ENCODE results near the gene GADL1. TPM values are rescaled to one million over a fixed set of nuclear protein-coding genes. Genes with fewer than 3 reads are reported as not detected.

The GADL1 gene
- total RNA-seq, 1 donor from 2014 or later, result not detected

DNA sequence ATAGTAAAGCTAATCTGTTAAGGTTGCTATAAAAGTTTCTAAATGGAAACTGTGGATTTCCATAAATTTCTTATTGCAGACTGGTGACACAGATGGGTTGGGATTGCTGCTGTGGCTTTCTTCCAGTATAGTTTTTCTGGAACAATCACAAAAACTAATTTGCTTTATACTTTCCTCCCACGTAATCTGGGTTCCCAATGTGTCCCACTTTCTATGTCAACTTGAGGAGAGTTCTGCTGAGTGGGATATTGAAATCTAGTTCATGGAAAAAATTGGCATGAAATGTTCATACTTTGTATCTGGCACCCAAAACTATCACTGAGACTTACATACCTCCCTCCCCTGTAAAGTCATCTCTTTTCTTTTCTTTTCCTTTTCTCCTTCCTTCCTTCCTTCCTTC is 161.3 kb downstream of the GADL1 start:
- Histone ChIP-seq H3K27me3 (no peaks in the 10 kb centered on the region), H3K9me3 (no peaks in the 10 kb centered on the region), H3K27ac (no peak overlapping the region), H3K4me1 (peaks cover 0 to 3% of the 10 kb centered on the region in 2 donors), H3K4me3 (no peak overlapping the region), H3K36me3 (no peaks in the 10 kb centered on the region)
- no peak for DNase-seq (ENCODE audit: low spot score in 2 of 2)
- TF ChIP-seq, protein P1, sequence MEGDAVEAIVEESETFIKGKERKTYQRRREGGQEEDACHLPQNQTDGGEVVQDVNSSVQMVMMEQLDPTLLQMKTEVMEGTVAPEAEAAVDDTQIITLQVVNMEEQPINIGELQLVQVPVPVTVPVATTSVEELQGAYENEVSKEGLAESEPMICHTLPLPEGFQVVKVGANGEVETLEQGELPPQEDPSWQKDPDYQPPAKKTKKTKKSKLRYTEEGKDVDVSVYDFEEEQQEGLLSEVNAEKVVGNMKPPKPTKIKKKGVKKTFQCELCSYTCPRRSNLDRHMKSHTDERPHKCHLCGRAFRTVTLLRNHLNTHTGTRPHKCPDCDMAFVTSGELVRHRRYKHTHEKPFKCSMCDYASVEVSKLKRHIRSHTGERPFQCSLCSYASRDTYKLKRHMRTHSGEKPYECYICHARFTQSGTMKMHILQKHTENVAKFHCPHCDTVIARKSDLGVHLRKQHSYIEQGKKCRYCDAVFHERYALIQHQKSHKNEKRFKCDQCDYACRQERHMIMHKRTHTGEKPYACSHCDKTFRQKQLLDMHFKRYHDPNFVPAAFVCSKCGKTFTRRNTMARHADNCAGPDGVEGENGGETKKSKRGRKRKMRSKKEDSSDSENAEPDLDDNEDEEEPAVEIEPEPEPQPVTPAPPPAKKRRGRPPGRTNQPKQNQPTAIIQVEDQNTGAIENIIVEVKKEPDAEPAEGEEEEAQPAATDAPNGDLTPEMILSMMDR (IDR thresholded peaks at IDR 0.05), result no peak
- intact Hi-C loops (cut with DNase I), result no loop called here

DNA sequence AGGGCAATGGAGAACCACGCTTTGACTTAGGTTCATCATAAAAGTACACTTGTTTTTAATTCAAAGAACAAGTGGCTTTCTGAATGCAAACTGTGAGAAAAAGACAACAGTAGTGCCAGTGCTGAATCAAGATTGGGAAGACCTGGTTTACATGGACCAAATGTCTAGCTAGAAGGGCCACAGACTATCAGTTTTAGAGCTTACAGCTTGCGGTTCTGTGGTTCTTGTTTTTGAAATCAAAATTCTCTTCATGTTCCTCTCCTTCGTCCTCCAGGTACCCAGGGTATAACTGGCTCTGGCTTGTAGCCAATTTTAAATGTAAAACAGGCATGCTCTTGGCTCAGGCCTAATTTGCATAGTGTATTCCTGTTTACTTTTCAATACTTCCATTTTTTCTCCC is 163.5 kb downstream of the GADL1 start:
- Histone ChIP-seq H3K27ac (no peak overlapping the region), H3K9me3 (no peaks in the 10 kb centered on the region), H3K27me3 (no peaks in the 10 kb centered on the region), H3K4me1 (peaks cover 0 to 3% of the 10 kb centered on the region in 2 donors), H3K36me3 (no peaks in the 10 kb centered on the region), H3K4me3 (no peak overlapping the region)
- intact Hi-C loops (cut with DNase I), result no loop called here
- TF ChIP-seq, protein P1 (IDR thresholded peaks at IDR 0.05), result no peak
- no peak for DNase-seq (ENCODE audit: low spot score in 2 of 2)

DNA sequence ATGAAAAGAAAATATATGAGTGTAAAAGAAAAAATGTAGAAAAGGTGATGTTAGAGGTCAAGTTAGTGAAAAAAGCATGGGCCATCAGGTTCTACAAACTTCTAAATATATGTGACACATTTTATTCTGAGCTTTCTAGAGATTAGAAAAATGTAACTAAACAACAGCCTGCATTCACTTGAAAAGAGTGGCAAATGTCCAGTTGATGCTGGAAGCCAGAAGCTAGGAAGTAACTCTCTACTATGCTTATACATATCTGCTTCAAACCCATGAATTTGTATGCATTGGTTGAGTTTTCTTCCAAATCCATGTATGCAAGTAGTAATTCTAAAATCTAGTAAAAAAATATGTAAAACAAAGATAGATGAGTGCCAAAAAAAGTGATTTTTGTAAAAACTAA is 164.5 kb downstream of the GADL1 start:
- Histone ChIP-seq H3K27me3 (no peaks in the 10 kb centered on the region), H3K27ac (no peak overlapping the region), H3K4me1 (peaks cover 0 to 3% of the 10 kb centered on the region in 2 donors), H3K36me3 (no peaks in the 10 kb centered on the region), H3K9me3 (no peaks in the 10 kb centered on the region), H3K4me3 (no peak overlapping the region)
- intact Hi-C loops (cut with DNase I), result no loop called here
- DNase-seq (ENCODE audit: low spot score in 2 of 2), result no peak
- TF ChIP-seq, protein P1 (IDR thresholded peaks at IDR 0.05), result no peak

DNA sequence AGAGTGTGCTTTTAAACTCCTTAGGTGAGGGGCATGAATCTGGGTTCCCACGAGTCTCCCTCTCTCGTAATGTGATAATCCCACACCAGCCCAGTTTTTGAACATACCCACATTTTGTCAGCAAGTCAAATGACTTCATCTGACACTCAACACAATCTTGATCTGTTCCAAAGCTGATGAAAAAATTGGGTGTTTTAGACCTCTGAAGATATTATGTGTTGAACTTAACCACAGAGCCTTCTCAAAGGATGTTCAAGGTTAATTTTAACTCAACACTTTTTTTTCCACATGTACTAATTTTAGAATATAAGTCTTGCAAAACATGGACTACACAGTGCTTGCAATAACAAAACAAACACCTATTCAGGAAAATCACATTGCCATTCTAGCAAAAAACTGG is 164.9 kb downstream of the GADL1 start:
- TF ChIP-seq, protein P1 (IDR thresholded peaks at IDR 0.05), result no peak
- DNase-seq (ENCODE audit: low spot score in 2 of 2), result no peak
- no peaks in the 10 kb centered on the region for H3K27me3 ChIP-seq
- H3K4me3 ChIP-seq, result no peak overlapping the region
- H3K36me3 ChIP-seq, result no peaks in the 10 kb centered on the region
- H3K9me3 ChIP-seq, result no peaks in the 10 kb centered on the region
- H3K27ac ChIP-seq, result no peak overlapping the region
- intact Hi-C loops (cut with DNase I), result no loop called here
- peaks cover 0 to 3% of the 10 kb centered on the region in 2 donors for H3K4me1 ChIP-seq

DNA sequence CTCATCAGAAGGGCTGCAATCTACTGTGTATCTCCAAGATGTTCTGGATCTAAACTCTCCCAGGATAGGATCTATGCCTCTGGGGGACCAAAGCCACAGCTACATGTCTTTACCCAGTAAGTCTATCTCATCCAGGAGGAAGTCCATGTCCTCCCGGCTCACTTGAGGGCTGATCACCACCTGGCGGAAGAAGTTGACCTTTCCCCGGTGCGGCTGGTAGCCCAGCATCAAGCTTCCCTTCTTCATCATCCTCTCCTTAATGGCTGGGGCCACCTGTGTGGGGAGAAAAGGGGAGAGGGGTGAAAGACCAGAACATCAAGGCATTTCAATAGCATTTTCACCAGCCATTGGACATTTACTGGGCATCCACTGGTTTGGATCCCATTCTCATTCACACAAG is 166.3 kb downstream of the GADL1 start:
- no peak for DNase-seq (ENCODE audit: low spot score in 2 of 2)
- intact Hi-C loops (cut with DNase I), result no loop called here

More for the DNA sequence above, 166.3 kb downstream of the GADL1 start:
- H3K36me3 ChIP-seq, result no peaks in the 10 kb centered on the region
- TF ChIP-seq, protein P1 (IDR thresholded peaks at IDR 0.05), result no peak
- H3K4me3 ChIP-seq, result no peak overlapping the region
- no peaks in the 10 kb centered on the region for H3K27me3 ChIP-seq
- no peak overlapping the region for H3K27ac ChIP-seq
- H3K9me3 ChIP-seq, result no peaks in the 10 kb centered on the region
- H3K4me1 ChIP-seq, result peaks cover 0 to 3% of the 10 kb centered on the region in 2 donors
